Measurements from ENCODE around the gene NXT1. TPM values are rescaled to one million over a fixed set of nuclear protein-coding genes. Genes with fewer than 3 reads are reported as not detected.
"Not testable (repeated sequence)": the region's sequence is repeated elsewhere in the genome, so short reads cannot be mapped to it uniquely, and the experiment has no call there.

The NXT1 gene
- polyA plus RNA-seq, 1 donor from 2014 or later, result 46.3 TPM

- H3K4me3 ChIP-seq (ENCODE audit: low read length), result no peak overlapping the region
- H4K20me1 ChIP-seq (ENCODE audit: insufficient read depth), result no peaks in the 10 kb centered on the region
- no peaks in the 10 kb centered on the region for H3K79me2 ChIP-seq (replicated peaks; ENCODE audit: insufficient read depth, low read length)
- TF ChIP-seq EZH2 (IDR thresholded peaks at IDR 0.05; ENCODE audit: borderline replicate concordance, insufficient read depth, low read length, poor library complexity, severe bottlenecking) (no peak), SMC3 (conservative IDR thresholded peaks at IDR 0.05; ENCODE audit: poor library complexity) (no peak), RAD21 (conservative IDR thresholded peaks at IDR 0.05) (no peak), REST (IDR thresholded peaks at IDR 0.05; ENCODE audit: borderline replicate concordance) (no peak), CTCF (IDR thresholded peaks at IDR 0.05; ENCODE audit: poor library complexity, severe bottlenecking) (no peak), MXI1 (conservative IDR thresholded peaks at IDR 0.05; ENCODE audit: poor library complexity, severe bottlenecking) (no peak), TAF1 (IDR thresholded peaks at IDR 0.05; ENCODE audit: low read depth) (no peak), POLR2AphosphoS5 (IDR thresholded peaks at IDR 0.05) (no peak), EP300 (conservative IDR thresholded peaks at IDR 0.05; ENCODE audit: poor library complexity, severe bottlenecking) (no peak)
- no peaks in the 10 kb centered on the region for H3K36me3 ChIP-seq (ENCODE audit: insufficient read depth, low read length)
- H3K4me2 ChIP-seq (ENCODE audit: low read length), result no peak overlapping the region
- H3K9ac ChIP-seq (ENCODE audit: low read length), result no peak overlapping the region
- no peaks in the 10 kb centered on the region for H3K27me3 ChIP-seq (ENCODE audit: insufficient read depth, low read depth, low read length)
- H3K27ac ChIP-seq (ENCODE audit: low read length), result no peak overlapping the region
- no peaks in the 10 kb centered on the region for H3K9me2 ChIP-seq (ENCODE audit: insufficient read depth, low read length)
- no peaks in the 10 kb centered on the region for H3K9me3 ChIP-seq (ENCODE audit: low read length)
- H3F3A ChIP-seq (ENCODE audit: insufficient read depth, low read length, poor library complexity, severe bottlenecking), result no peaks in the 10 kb centered on the region
- no peak overlapping the region for H2AFZ ChIP-seq (ENCODE audit: low read depth, low read length)
Observed at GRCh38 chr20:23305098-23305497, 45.5 kb upstream of the NXT1 start.

GRCh38 chr20:23307393-23307792 lies 43.2 kb upstream of the NXT1 start:
- H3K4me2 ChIP-seq (ENCODE audit: low read length); H3F3A ChIP-seq (ENCODE audit: insufficient read depth, low read length, poor library complexity, severe bottlenecking); H3K9ac ChIP-seq (ENCODE audit: low read length); H3K36me3 ChIP-seq (ENCODE audit: insufficient read depth, low read length); H3K79me2 ChIP-seq (replicated peaks; ENCODE audit: insufficient read depth, low read length); H3K9me2 ChIP-seq (ENCODE audit: insufficient read depth, low read length); H3K4me3 ChIP-seq (ENCODE audit: low read length); H3K9me3 ChIP-seq (ENCODE audit: low read length); H4K20me1 ChIP-seq (ENCODE audit: insufficient read depth); H2AFZ ChIP-seq (ENCODE audit: low read depth, low read length); H3K27me3 ChIP-seq (ENCODE audit: insufficient read depth, low read depth, low read length); H3K27ac ChIP-seq (ENCODE audit: low read length): not testable (repeated sequence)

GRCh38 chr20:23308024-23308423 lies 42.6 kb upstream of the NXT1 start:
- Histone ChIP-seq H3K79me2 (replicated peaks; ENCODE audit: insufficient read depth, low read length) (no peaks in the 10 kb centered on the region), H3K27ac (ENCODE audit: low read length) (no peak overlapping the region), H3K4me3 (ENCODE audit: low read length) (no peak overlapping the region), H3K9me2 (ENCODE audit: insufficient read depth, low read length) (no peaks in the 10 kb centered on the region), H3K9ac (ENCODE audit: low read length) (no peak overlapping the region), H3F3A (ENCODE audit: insufficient read depth, low read length, poor library complexity, severe bottlenecking) (no peaks in the 10 kb centered on the region), H2AFZ (ENCODE audit: low read depth, low read length) (no peak overlapping the region), H4K20me1 (ENCODE audit: insufficient read depth) (no peaks in the 10 kb centered on the region), H3K36me3 (ENCODE audit: insufficient read depth, low read length) (no peaks in the 10 kb centered on the region), H3K27me3 (ENCODE audit: insufficient read depth, low read depth, low read length) (no peaks in the 10 kb centered on the region), H3K9me3 (ENCODE audit: low read length) (no peaks in the 10 kb centered on the region), H3K4me2 (ENCODE audit: low read length) (no peak overlapping the region)
- TF ChIP-seq EP300 (conservative IDR thresholded peaks at IDR 0.05; ENCODE audit: poor library complexity, severe bottlenecking) (no peak), EZH2 (IDR thresholded peaks at IDR 0.05; ENCODE audit: borderline replicate concordance, insufficient read depth, low read length, poor library complexity, severe bottlenecking) (no peak), POLR2AphosphoS5 (IDR thresholded peaks at IDR 0.05) (no peak), RAD21 (conservative IDR thresholded peaks at IDR 0.05) (no peak), MXI1 (conservative IDR thresholded peaks at IDR 0.05; ENCODE audit: poor library complexity, severe bottlenecking) (no peak), REST (IDR thresholded peaks at IDR 0.05; ENCODE audit: borderline replicate concordance) (no peak), SMC3 (conservative IDR thresholded peaks at IDR 0.05; ENCODE audit: poor library complexity) (no peak)
